ENCODE measurements around the gene ARHGAP18.
"Not testable (repeated sequence)": the region's sequence is repeated elsewhere in the genome, so short reads cannot be mapped to it uniquely, and the experiment has no call there.

ARHGAP18 gene

GRCh38 chr6:129586815-129587214 lies 123.2 kb downstream of the ARHGAP18 start:
- Histone ChIP-seq H3K9me3 (ENCODE audit: control insufficient read depth, insufficient read depth, low read length) (no peaks in the 10 kb centered on the region), H3K9ac (ENCODE audit: low read depth, low read length) (no peak overlapping the region), H3K4me1 (ENCODE audit: insufficient read depth, low read length) (no peaks in the 10 kb centered on the region), H3K36me3 (ENCODE audit: insufficient read depth, low read length) (no peaks in the 10 kb centered on the region)

- no peaks in the 10 kb centered on the region for H3K4me1 ChIP-seq (ENCODE audit: insufficient read depth, low read length)
- no peak overlapping the region for H3K9ac ChIP-seq (ENCODE audit: low read depth, low read length)
- no peaks in the 10 kb centered on the region for H3K9me3 ChIP-seq (ENCODE audit: control insufficient read depth, insufficient read depth, low read length)
- H3K36me3 ChIP-seq (ENCODE audit: insufficient read depth, low read length): no peaks in the 10 kb centered on the region; the same call in 1 of the 2 replicates
Observed at GRCh38 chr6:129583866-129584265, 126.1 kb downstream of the ARHGAP18 start.

- no peaks in the 10 kb centered on the region for H3K9me3 ChIP-seq (ENCODE audit: control insufficient read depth, insufficient read depth, low read length)
- no peaks in the 10 kb centered on the region for H3K4me1 ChIP-seq (ENCODE audit: insufficient read depth, low read length)
- H3K9ac ChIP-seq (ENCODE audit: low read depth, low read length): no peak overlapping the region
- H3K36me3 ChIP-seq (ENCODE audit: insufficient read depth, low read length): no peaks in the 10 kb centered on the region; the same call in 1 of the 2 replicates
Observed at GRCh38 chr6:129578315-129578714, 131.7 kb downstream of the ARHGAP18 start.

- no peaks in the 10 kb centered on the region for H3K9me3 ChIP-seq (ENCODE audit: control insufficient read depth, insufficient read depth, low read length)
- no peaks in the 10 kb centered on the region; the same call in 1 of the 2 replicates for H3K36me3 ChIP-seq (ENCODE audit: insufficient read depth, low read length)
- H3K4me1 ChIP-seq (ENCODE audit: insufficient read depth, low read length): no peaks in the 10 kb centered on the region
- H3K9ac ChIP-seq (ENCODE audit: low read depth, low read length): no peak overlapping the region
Observed at GRCh38 chr6:129577691-129578090, 132.3 kb downstream of the ARHGAP18 start.

- H3K36me3 ChIP-seq (ENCODE audit: insufficient read depth, low read length): no peaks in the 10 kb centered on the region; the same call in 1 of the 2 replicates
- no peaks in the 10 kb centered on the region for H3K9me3 ChIP-seq (ENCODE audit: control insufficient read depth, insufficient read depth, low read length)
- H3K9ac ChIP-seq (ENCODE audit: low read depth, low read length): no peak overlapping the region
- H3K4me1 ChIP-seq (ENCODE audit: insufficient read depth, low read length): no peaks in the 10 kb centered on the region
Observed at GRCh38 chr6:129576456-129576855, 133.5 kb downstream of the ARHGAP18 start.

- no peaks in the 10 kb centered on the region for H3K4me1 ChIP-seq (ENCODE audit: insufficient read depth, low read length)
- H3K9ac ChIP-seq (ENCODE audit: low read depth, low read length): no peak overlapping the region
- no peaks in the 10 kb centered on the region; the same call in 1 of the 2 replicates for H3K36me3 ChIP-seq (ENCODE audit: insufficient read depth, low read length)
- no peaks in the 10 kb centered on the region for H3K9me3 ChIP-seq (ENCODE audit: control insufficient read depth, insufficient read depth, low read length)
Observed at GRCh38 chr6:129575378-129576118, 134.4 kb downstream of the ARHGAP18 start.

GRCh38 chr6:129574605-129575004 lies 135.4 kb downstream of the ARHGAP18 start:
- H3K9ac ChIP-seq (ENCODE audit: low read depth, low read length): not testable (repeated sequence)

GRCh38 chr6:129570929-129571328 lies 139.0 kb downstream of the ARHGAP18 start:
- H3K9me3 ChIP-seq (ENCODE audit: control insufficient read depth, insufficient read depth, low read length); H3K9ac ChIP-seq (ENCODE audit: low read depth, low read length); H3K4me1 ChIP-seq (ENCODE audit: insufficient read depth, low read length); H3K36me3 ChIP-seq (ENCODE audit: insufficient read depth, low read length): not testable (repeated sequence)

More at GRCh38 chr6:129574605-129575004, 135.4 kb downstream of the ARHGAP18 start:
- H3K9me3 ChIP-seq (ENCODE audit: control insufficient read depth, insufficient read depth, low read length); H3K36me3 ChIP-seq (ENCODE audit: insufficient read depth, low read length); H3K4me1 ChIP-seq (ENCODE audit: insufficient read depth, low read length): not testable (repeated sequence)

- Histone ChIP-seq H3K9ac (ENCODE audit: low read depth, low read length) (no peak overlapping the region), H3K4me1 (ENCODE audit: insufficient read depth, low read length) (peaks cover 5% of the 10 kb centered on the region; the same call in 1 of the 2 replicates), H3K9me3 (ENCODE audit: control insufficient read depth, insufficient read depth, low read length) (no peaks in the 10 kb centered on the region), H3K36me3 (ENCODE audit: insufficient read depth, low read length) (no peaks in the 10 kb centered on the region; the same call in 1 of the 2 replicates)
Observed at GRCh38 chr6:129568015-129568414, 142.0 kb downstream of the ARHGAP18 start.

- H3K36me3 ChIP-seq (ENCODE audit: insufficient read depth, low read length): no peaks in the 10 kb centered on the region; the same call in 1 of the 2 replicates
- H3K9me3 ChIP-seq (ENCODE audit: control insufficient read depth, insufficient read depth, low read length): no peaks in the 10 kb centered on the region
- no peak overlapping the region for H3K9ac ChIP-seq (ENCODE audit: low read depth, low read length)
- H3K4me1 ChIP-seq (ENCODE audit: insufficient read depth, low read length): peaks cover 5% of the 10 kb centered on the region; the same call in 1 of the 2 replicates
Observed at GRCh38 chr6:129567374-129567773, 142.6 kb downstream of the ARHGAP18 start.

- Histone ChIP-seq H3K4me1 (ENCODE audit: insufficient read depth, low read length) (peaks cover 5% of the 10 kb centered on the region; the same call in 1 of the 2 replicates), H3K9ac (ENCODE audit: low read depth, low read length) (no peak overlapping the region)
Observed at GRCh38 chr6:129565811-129566210, 144.2 kb downstream of the ARHGAP18 start.

GRCh38 chr6:129565366-129565765 lies 144.6 kb downstream of the ARHGAP18 start:
- H3K9me3 ChIP-seq (ENCODE audit: control insufficient read depth, insufficient read depth, low read length): 0 out of 2 replicates have a peak, but pooled peaks cover 2% of the 10 kb centered on the region
- H3K4me1 ChIP-seq (ENCODE audit: insufficient read depth, low read length): peaks cover 5% of the 10 kb centered on the region; the same call in 1 of the 2 replicates
- H3K9ac ChIP-seq (ENCODE audit: low read depth, low read length): no peak overlapping the region
- H3K36me3 ChIP-seq (ENCODE audit: insufficient read depth, low read length): no peaks in the 10 kb centered on the region; the same call in 1 of the 2 replicates

More at GRCh38 chr6:129565811-129566210, 144.2 kb downstream of the ARHGAP18 start:
- no peaks in the 10 kb centered on the region for H3K9me3 ChIP-seq (ENCODE audit: control insufficient read depth, insufficient read depth, low read length)
- no peaks in the 10 kb centered on the region; the same call in 1 of the 2 replicates for H3K36me3 ChIP-seq (ENCODE audit: insufficient read depth, low read length)

GRCh38 chr6:129558248-129558647 lies 151.7 kb downstream of the ARHGAP18 start:
- Histone ChIP-seq H3K9ac (ENCODE audit: low read depth, low read length) (no peak overlapping the region), H3K9me3 (ENCODE audit: control insufficient read depth, insufficient read depth, low read length) (0 out of 2 replicates have a peak, but pooled peaks cover 2% of the 10 kb centered on the region), H3K4me1 (ENCODE audit: insufficient read depth, low read length) (no peaks in the 10 kb centered on the region), H3K36me3 (ENCODE audit: insufficient read depth, low read length) (no peaks in the 10 kb centered on the region)

- H3K36me3 ChIP-seq (ENCODE audit: insufficient read depth, low read length): no peaks in the 10 kb centered on the region
- no peaks in the 10 kb centered on the region for H3K9me3 ChIP-seq (ENCODE audit: control insufficient read depth, insufficient read depth, low read length)
- H3K4me1 ChIP-seq (ENCODE audit: insufficient read depth, low read length): no peaks in the 10 kb centered on the region
- no peak overlapping the region for H3K9ac ChIP-seq (ENCODE audit: low read depth, low read length)
Observed at GRCh38 chr6:129555206-129555832, 154.7 kb downstream of the ARHGAP18 start.

GRCh38 chr6:129552413-129552812 lies 157.6 kb downstream of the ARHGAP18 start:
- no peaks in the 10 kb centered on the region for H3K36me3 ChIP-seq (ENCODE audit: insufficient read depth, low read length)
- H3K9me3 ChIP-seq (ENCODE audit: control insufficient read depth, insufficient read depth, low read length): no peaks in the 10 kb centered on the region
- no peaks in the 10 kb centered on the region for H3K4me1 ChIP-seq (ENCODE audit: insufficient read depth, low read length)
- H3K9ac ChIP-seq (ENCODE audit: low read depth, low read length): no peak overlapping the region
